HG03025 (cell line): Measurements from ENCODE around the gene LDLRAD3.

ENCODE experiments used
- ATAC-seq: cut with Tn5 transposase; IDR thresholded peaks from one replicate; pipeline ENCODE4 v1.9.1; 2021; ENCODE audit warnings: mild to moderate bottlenecking, moderate library complexity; ENCODE audit not compliant: unreplicated experiment, low FRiP score

The LDLRAD3 gene

DNA sequence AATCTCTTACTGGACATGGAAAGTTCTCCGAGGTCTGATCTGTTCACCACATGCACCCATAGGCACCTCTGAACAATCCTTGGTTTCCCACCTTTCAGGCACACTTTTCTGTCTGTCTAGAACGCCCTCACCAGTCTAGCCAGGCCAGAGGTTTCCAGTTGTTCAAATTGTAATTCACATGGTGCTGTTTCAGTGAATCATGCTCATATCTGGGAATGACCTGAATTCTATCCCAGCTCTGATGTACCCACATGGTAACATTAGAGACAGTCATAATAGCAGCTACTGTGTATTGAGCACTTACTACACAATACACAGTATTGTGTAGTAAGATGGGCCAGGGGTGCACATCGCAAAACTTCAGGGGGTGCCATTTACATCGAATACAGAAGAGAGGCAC, 207.1 kb downstream of the LDLRAD3 start:
- no peak for ATAC-seq

- ATAC-seq, result no peak
These were observed 208.2 kb downstream of the LDLRAD3 start for GRCh38 chr11:36151933-36152580.

- ATAC-seq, result no peak
These were observed 209.7 kb downstream of the LDLRAD3 start for GRCh38 chr11:36153551-36153950.

- no peak for ATAC-seq
These were observed 211.3 kb downstream of the LDLRAD3 start for GRCh38 chr11:36155124-36155561.

GRCh38 chr11:36155770-36156160, 211.9 kb downstream of the LDLRAD3 start:
- no peak for ATAC-seq

GRCh38 chr11:36156161-36156816, 212.4 kb downstream of the LDLRAD3 start:
- no peak for ATAC-seq

DNA sequence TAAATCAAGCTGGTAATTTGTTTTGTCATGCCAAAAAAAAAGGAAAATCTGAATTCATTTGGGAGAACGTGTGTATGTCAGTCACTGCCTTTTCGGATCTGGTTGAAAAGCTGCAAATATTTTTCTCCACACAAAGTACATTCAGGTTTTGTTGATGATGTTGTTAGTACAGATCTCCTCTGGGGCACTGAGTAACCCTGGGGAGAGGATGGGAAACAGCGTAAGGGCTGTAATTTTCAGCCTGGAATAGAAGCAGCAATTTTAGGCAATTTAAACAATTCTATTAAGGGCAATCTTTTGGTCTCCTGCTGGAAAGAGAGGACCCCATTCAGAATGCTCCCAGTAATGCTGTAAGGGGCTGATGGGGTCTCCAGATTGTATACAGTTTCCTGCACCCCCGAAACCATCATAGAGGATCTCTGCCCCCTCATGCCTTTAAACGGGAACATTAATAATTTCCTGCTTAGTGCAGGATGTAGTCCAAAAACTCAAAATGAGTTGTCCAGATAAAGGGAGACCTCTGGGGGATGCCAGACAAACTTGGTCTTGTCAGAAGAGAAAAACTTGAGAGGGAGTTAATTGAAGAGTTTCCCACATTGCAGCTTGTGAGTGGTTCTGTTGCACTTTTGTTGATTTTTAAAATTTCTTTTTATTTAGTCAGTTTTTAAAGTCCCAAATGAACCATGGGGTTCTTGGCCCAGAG, 213.1 kb downstream of the LDLRAD3 start:
- ATAC-seq, result no peak

DNA sequence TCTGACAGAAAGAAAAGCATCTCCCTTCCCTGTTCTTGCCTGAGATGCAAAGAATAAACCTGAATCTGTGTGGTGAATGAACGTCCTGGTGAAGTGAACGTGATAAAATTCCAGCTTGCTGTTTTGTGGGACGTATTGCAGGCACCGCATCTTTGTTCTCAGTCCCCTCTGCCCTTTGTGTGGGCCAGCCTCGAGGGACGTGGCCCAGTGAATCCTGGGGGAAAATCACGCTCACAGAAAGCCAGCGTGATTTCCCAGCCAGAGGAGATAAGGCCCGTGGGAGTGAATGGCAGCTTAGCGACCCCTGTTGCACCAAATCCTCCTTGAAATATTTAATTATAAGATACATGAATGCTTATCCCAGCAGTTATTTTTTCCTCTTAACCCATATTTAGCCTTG, 216.2 kb downstream of the LDLRAD3 start:
- ATAC-seq, result no peak

- no peak for ATAC-seq
These were observed 217.7 kb downstream of the LDLRAD3 start for GRCh38 chr11:36161572-36161971.

GRCh38 chr11:36162006-36162882, 218.4 kb downstream of the LDLRAD3 start:
- ATAC-seq, result no peak

- no peak for ATAC-seq
These were observed 219.1 kb downstream of the LDLRAD3 start for GRCh38 chr11:36162883-36163434.

DNA sequence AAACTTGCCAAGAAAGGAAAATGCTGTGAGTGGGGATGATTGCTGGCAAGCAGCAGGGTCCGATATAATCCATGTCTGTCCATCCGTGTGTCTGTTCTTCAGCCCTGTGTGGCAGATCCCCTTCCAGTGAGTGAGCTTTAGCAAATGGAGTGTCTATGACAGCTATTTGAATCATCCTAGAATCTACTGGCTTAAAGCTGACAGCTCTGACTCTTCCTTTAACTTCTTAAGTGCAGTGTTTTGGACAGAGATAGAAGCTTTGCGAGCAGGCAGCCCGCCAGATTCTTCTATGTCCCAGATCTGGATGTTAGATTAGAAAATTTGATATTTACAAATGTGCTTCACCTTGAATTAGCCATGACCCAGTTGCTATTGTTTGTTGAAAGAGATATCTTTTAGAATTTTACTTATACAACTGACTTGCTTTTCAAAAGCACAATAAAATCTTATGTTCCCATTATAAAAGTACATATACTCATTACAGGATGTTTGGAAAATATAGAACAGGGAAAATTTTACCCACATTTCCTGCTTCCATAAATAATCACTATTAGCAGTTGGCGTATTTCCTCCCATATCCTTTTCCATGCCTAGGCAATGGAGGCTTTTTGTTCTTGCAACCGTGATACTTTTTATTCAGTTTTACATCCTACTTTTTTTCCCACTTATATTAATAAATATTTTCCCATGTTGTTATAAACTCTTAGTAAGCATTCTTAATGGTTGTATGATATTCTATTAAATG, 220.8 kb downstream of the LDLRAD3 start:
- ATAC-seq, result no peak

DNA sequence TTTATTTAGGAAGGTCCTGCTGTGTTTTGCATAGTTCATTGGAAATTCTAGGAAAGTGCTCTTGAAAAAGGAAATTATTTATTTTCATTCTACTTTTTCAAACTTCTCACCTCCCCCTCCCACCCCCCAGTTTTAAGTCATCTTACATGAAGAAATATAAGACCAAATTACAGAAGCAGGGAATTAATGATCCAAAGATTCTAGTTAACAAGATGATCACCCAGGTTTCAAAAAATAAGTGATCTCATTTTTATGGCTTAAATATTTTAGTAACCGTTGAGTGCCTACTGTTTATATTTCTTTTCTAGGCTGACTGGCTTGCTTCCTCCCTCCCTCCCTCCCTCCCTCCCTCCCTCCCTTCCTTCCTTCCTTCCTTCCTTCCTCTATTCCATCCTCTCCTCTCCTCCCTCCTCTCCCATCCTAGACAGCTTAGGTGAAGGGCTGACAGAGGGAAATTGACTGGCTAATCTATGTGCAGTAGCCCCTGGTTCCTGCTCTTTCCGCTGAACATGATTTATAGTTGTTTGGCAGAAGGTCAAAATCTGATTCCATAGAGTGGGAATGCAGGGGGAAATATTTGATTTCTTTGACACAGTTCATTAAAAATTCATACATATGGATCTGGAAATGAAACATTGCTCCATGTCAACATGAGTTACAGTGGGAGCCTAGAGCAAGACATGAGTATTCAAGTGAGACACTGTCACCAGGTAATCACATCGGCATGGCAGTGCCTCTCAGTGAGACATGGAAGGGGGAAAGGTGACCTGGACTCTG, 221.9 kb downstream of the LDLRAD3 start:
- no peak for ATAC-seq

- no peak for ATAC-seq
These were observed 223.2 kb downstream of the LDLRAD3 start for GRCh38 chr11:36167073-36167472.

DNA sequence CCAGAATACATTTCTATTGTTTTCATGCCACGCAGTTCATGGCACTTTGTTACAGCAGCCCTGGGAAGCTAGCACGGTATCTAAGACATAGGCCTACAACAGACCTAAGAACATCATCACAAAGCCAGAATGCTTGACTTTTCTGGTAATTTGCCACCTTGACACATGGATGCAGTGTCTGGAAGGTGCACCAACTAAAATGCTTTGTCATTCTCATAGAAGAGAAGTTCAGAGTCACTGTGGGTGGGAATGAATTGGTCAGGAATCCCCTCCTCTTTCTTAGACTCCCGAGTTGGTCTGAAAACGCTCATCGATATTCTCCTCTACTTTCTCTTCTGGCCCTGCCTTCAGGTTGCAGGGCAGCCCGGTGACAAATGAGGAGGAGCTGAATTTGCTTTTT, 223.9 kb downstream of the LDLRAD3 start:
- ATAC-seq, result no peak

GRCh38 chr11:36177836-36178235, 234.0 kb downstream of the LDLRAD3 start:
- no peak for ATAC-seq

- no peak for ATAC-seq
These were observed 242.7 kb downstream of the LDLRAD3 start for GRCh38 chr11:36186340-36187175.

DNA sequence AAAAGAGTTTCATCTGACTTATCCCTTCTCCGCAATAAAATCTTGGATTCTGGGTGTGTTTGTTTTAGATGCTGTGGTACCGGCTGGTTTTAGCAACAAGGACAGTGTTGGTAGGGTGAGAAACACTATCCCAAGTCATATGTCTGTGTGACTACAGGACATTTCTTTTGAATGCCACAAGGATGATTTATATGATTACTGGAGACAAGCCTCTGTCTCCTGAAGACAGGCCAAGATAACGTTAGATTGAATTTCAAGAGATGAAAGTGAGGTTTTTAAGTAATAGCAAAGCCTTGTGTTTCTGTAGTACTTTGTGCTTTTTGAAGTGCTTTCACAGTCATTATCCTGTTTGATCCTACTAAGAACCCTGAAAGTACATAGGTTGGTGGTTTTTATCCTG, 243.8 kb downstream of the LDLRAD3 start:
- ATAC-seq, result no peak
